IPS-20b (cell line): ENCODE data around the gene NKX1-1.

Source experiments
- H3K27ac ChIP-seq: one replicate; pipeline ENCODE4 v1.5.1; 2013; ENCODE audit warnings: low read length
- H3K27me3 ChIP-seq: 2 replicates; pipeline ENCODE4 v1.6.1; 2013; ENCODE audit warnings: mild to moderate bottlenecking, low read length, inconsistent platforms; ENCODE audit not compliant: insufficient read depth
- H3K36me3 ChIP-seq: 2 replicates; pipeline ENCODE4 v1.6.1; 2013; ENCODE audit warnings: low read depth, mild to moderate bottlenecking, inconsistent platforms, low read length, moderate library complexity; ENCODE audit not compliant: insufficient read depth
- H3K4me1 ChIP-seq: 2 replicates; pipeline ENCODE4 v1.6.1; 2013; ENCODE audit warnings: mild to moderate bottlenecking, control low read depth, inconsistent platforms, low read length, moderate library complexity; ENCODE audit not compliant: insufficient read depth
- H3K4me3 ChIP-seq: 2 replicates; pipeline ENCODE4 v1.5.1; 2013; ENCODE audit warnings: mild to moderate bottlenecking, low read length, inconsistent platforms
- H3K9ac ChIP-seq: 2 replicates; pipeline ENCODE4 v1.6.1; 2013; ENCODE audit warnings: low read depth, mild to moderate bottlenecking, inconsistent platforms, low read length, moderate library complexity
- H3K9me3 ChIP-seq: 2 replicates; pipeline ENCODE4 v1.6.1; 2013; ENCODE audit warnings: mild to moderate bottlenecking, low read depth, low read length, inconsistent platforms; ENCODE audit not compliant: insufficient read depth

Gene NKX1-1

GRCh38 chr4:1414831-1415680 lies 8.8 kb upstream of the NKX1-1 start:
- Histone ChIP-seq H3K9ac (no peak overlapping the region), H3K36me3 (no peaks in the 10 kb centered on the region), H3K27me3 (peaks cover 61% of the 10 kb centered on the region), H3K9me3 (no peaks in the 10 kb centered on the region), H3K27ac (no peak overlapping the region), H3K4me1 (no peaks in the 10 kb centered on the region), H3K4me3 (no peak overlapping the region)

GRCh38 chr4:1413687-1414479 lies 7.6 kb upstream of the NKX1-1 start:
- Histone ChIP-seq H3K4me1 (no peaks in the 10 kb centered on the region), H3K4me3 (no peak overlapping the region), H3K27ac (no peak overlapping the region), H3K9me3 (no peaks in the 10 kb centered on the region), H3K27me3 (peaks cover 73% of the 10 kb centered on the region), H3K9ac (no peak overlapping the region), H3K36me3 (no peaks in the 10 kb centered on the region)

GRCh38 chr4:1413204-1413663 lies 7.0 kb upstream of the NKX1-1 start:
- H3K9ac ChIP-seq, result no peak overlapping the region
- H3K9me3 ChIP-seq, result no peaks in the 10 kb centered on the region
- no peaks in the 10 kb centered on the region for H3K4me1 ChIP-seq
- no peak overlapping the region for H3K4me3 ChIP-seq
- no peaks in the 10 kb centered on the region for H3K36me3 ChIP-seq
- H3K27ac ChIP-seq, result no peak overlapping the region
- peaks cover 79% of the 10 kb centered on the region for H3K27me3 ChIP-seq

- Histone ChIP-seq H3K4me3 (no peak overlapping the region), H3K9me3 (no peaks in the 10 kb centered on the region), H3K27ac (no peak overlapping the region), H3K27me3 (peaks cover 80% of the 10 kb centered on the region), H3K36me3 (no peaks in the 10 kb centered on the region), H3K9ac (no peak overlapping the region), H3K4me1 (no peaks in the 10 kb centered on the region)
Observed at GRCh38 chr4:1412376-1413203, 6.3 kb upstream of the NKX1-1 start.

GRCh38 chr4:1411436-1412375 lies 5.5 kb upstream of the NKX1-1 start:
- no peaks in the 10 kb centered on the region for H3K4me1 ChIP-seq
- H3K27me3 ChIP-seq, result peaks cover 85% of the 10 kb centered on the region
- H3K36me3 ChIP-seq, result no peaks in the 10 kb centered on the region
- H3K27ac ChIP-seq, result no peak overlapping the region
- no peaks in the 10 kb centered on the region for H3K9me3 ChIP-seq
- H3K9ac ChIP-seq, result no peak overlapping the region
- no peak overlapping the region for H3K4me3 ChIP-seq

- H3K27me3 ChIP-seq, result peaks cover 92% of the 10 kb centered on the region
Observed at GRCh38 chr4:1410491-1411325, 4.5 kb upstream of the NKX1-1 start.

GRCh38 chr4:1409491-1410425 lies 3.5 kb upstream of the NKX1-1 start:
- no peak overlapping the region for H3K4me3 ChIP-seq
- no peaks in the 10 kb centered on the region for H3K36me3 ChIP-seq
- H3K4me1 ChIP-seq, result no peaks in the 10 kb centered on the region
- no peak overlapping the region for H3K27ac ChIP-seq
- H3K27me3 ChIP-seq, result peaks cover 94% of the 10 kb centered on the region
- H3K9ac ChIP-seq, result no peak overlapping the region
- no peaks in the 10 kb centered on the region for H3K9me3 ChIP-seq

More at GRCh38 chr4:1410491-1411325, 4.5 kb upstream of the NKX1-1 start:
- H3K9ac ChIP-seq, result no peak overlapping the region
- no peak overlapping the region for H3K4me3 ChIP-seq
- no peak overlapping the region for H3K27ac ChIP-seq
- no peaks in the 10 kb centered on the region for H3K9me3 ChIP-seq
- no peaks in the 10 kb centered on the region for H3K4me1 ChIP-seq
- H3K36me3 ChIP-seq, result no peaks in the 10 kb centered on the region

- no peak overlapping the region for H3K9ac ChIP-seq
- H3K27ac ChIP-seq, result no peak overlapping the region
- no peak overlapping the region for H3K4me3 ChIP-seq
- H3K9me3 ChIP-seq, result no peaks in the 10 kb centered on the region
- peaks cover 100% of the 10 kb centered on the region for H3K27me3 ChIP-seq
- H3K36me3 ChIP-seq, result no peaks in the 10 kb centered on the region
- H3K4me1 ChIP-seq, result no peaks in the 10 kb centered on the region
Observed at GRCh38 chr4:1409079-1409478, 2.8 kb upstream of the NKX1-1 start.

- H3K27me3 ChIP-seq, result peaks cover 100% of the 10 kb centered on the region
- no peaks in the 10 kb centered on the region for H3K9me3 ChIP-seq
- H3K27ac ChIP-seq, result no peak overlapping the region
- H3K9ac ChIP-seq, result no peak overlapping the region
- no peak overlapping the region for H3K4me3 ChIP-seq
- no peaks in the 10 kb centered on the region for H3K4me1 ChIP-seq
- no peaks in the 10 kb centered on the region for H3K36me3 ChIP-seq
Observed at GRCh38 chr4:1408418-1408817, 2.2 kb upstream of the NKX1-1 start.
